Cortex of kidney (tissue), 1 donor: Measurements from ENCODE around the gene PYGO2.

ENCODE experiments used
- DNase-seq: peaks from one replicate; lab custom pipeline; 2025; lab: John Stamatoyannopoulos, UW

Gene PYGO2

GRCh38 chr1:154961207-154962155, at the start of gene PYGO2:
Gene PYGO2, minus strand, starts transcription at chr1:154961782. Its CDS starts 206 bp downstream, at chr1:154961576.
- DNase-seq = no peak

- no peak for DNase-seq
These were observed 49.4 kb upstream of the PYGO2 start for GRCh38 chr1:155011004-155011416.

- no peak for DNase-seq
These were observed 48.8 kb upstream of the PYGO2 start for GRCh38 chr1:155010211-155010918.

- DNase-seq = no peak
These were observed 48.2 kb upstream of the PYGO2 start for GRCh38 chr1:155009742-155010141.

GRCh38 chr1:155009221-155009711, 47.7 kb upstream of the PYGO2 start:
- DNase-seq = no peak

- no peak for DNase-seq
These were observed 46.7 kb upstream of the PYGO2 start for GRCh38 chr1:155008015-155008941.

- DNase-seq = no peak
These were observed 45.8 kb upstream of the PYGO2 start for GRCh38 chr1:155007251-155007828.

GRCh38 chr1:155006601-155007101, 45.1 kb upstream of the PYGO2 start:
- DNase-seq = no peak

GRCh38 chr1:155005076-155006011, 43.8 kb upstream of the PYGO2 start:
- no peak for DNase-seq

GRCh38 chr1:155004352-155005075, 42.9 kb upstream of the PYGO2 start:
- DNase-seq = no peak

- no peak for DNase-seq
These were observed 42.3 kb upstream of the PYGO2 start for GRCh38 chr1:155003766-155004351.

GRCh38 chr1:155003227-155003765, 41.7 kb upstream of the PYGO2 start:
- no peak for DNase-seq

- DNase-seq = no peak
These were observed 41.1 kb upstream of the PYGO2 start, which contains the start of gene ZBTB7B for GRCh38 chr1:155002464-155003226. Gene ZBTB7B, plus strand, starts transcription at chr1:155002802. Its CDS starts 11,859 bp downstream, at chr1:155014661.

- no peak for DNase-seq
These were observed 40.3 kb upstream of the PYGO2 start for GRCh38 chr1:155001675-155002463.

- DNase-seq = no peak
These were observed 39.8 kb upstream of the PYGO2 start for GRCh38 chr1:155001425-155001674.

- peak; percentile 85 for DNase-seq
These were observed 39.3 kb upstream of the PYGO2 start for GRCh38 chr1:155000726-155001424.

- no peak for DNase-seq
These were observed 38.8 kb upstream of the PYGO2 start for GRCh38 chr1:155000411-155000725.
